Tibial nerve (tissue), 4 donors: Measurements from ENCODE around the gene CDCA3.

Experiments
- EP300 ChIP-seq, 2 donors: sonication (generic); formaldehyde crosslinking; IDR thresholded peaks; one replicate each; pipeline ENCODE4 v1.6.1; 2017; ENCODE audit warnings: antibody characterized with exemption in 2 of 2, mild to moderate bottlenecking in 1 of 2
- TF ChIP-seq, protein P1 (sequence below), 5 experiments: fragments of 200-600 bp in 3 of 5; fragments of 450-650 bp in 2 of 5; sonication (generic) in 3 of 5; IDR thresholded peaks; one replicate each; pipeline ENCODE4 v1.5.1; 2016 to 2019; ENCODE audit warnings: antibody characterized with exemption in 5 of 5, mild to moderate bottlenecking in 3 of 5, moderate library complexity in 2 of 5

GRCh38 chr12:6818222-6818621 is 32.9 kb downstream of the CDCA3 start:
- TF ChIP-seq, protein P1, sequence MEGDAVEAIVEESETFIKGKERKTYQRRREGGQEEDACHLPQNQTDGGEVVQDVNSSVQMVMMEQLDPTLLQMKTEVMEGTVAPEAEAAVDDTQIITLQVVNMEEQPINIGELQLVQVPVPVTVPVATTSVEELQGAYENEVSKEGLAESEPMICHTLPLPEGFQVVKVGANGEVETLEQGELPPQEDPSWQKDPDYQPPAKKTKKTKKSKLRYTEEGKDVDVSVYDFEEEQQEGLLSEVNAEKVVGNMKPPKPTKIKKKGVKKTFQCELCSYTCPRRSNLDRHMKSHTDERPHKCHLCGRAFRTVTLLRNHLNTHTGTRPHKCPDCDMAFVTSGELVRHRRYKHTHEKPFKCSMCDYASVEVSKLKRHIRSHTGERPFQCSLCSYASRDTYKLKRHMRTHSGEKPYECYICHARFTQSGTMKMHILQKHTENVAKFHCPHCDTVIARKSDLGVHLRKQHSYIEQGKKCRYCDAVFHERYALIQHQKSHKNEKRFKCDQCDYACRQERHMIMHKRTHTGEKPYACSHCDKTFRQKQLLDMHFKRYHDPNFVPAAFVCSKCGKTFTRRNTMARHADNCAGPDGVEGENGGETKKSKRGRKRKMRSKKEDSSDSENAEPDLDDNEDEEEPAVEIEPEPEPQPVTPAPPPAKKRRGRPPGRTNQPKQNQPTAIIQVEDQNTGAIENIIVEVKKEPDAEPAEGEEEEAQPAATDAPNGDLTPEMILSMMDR (IDR thresholded peaks at IDR 0.05): no peak
- no peak for TF ChIP-seq EP300 (IDR thresholded peaks at IDR 0.05)
